ENCODE measurements around the gene FAM156A.

- TF ChIP-seq CTCF (IDR thresholded peaks at IDR 0.05 in 4 of 5, conservative IDR thresholded peaks at IDR 0.05 in 1 of 5) (peak; percentile 85 to 100 (median 97)), POLR2A (IDR thresholded peaks at IDR 0.05) (peak; percentile 71 to 76)
Measured at GRCh38 chrX:52934704-52935469, 23.4 kb downstream of the FAM156A start.

All from gastrocnemius medialis (tissue), 4 donors.